T-helper 2 cell treated with Interferon-gamma antibody and Interleukin-4, amounts not matched to agents 5 μg/mL and 100 μg/mL, for 36 hours (primary cell): Measurements from ENCODE around the gene DPAGT1.

Source experiments
- DNase-seq: peaks from one replicate; pipeline ENCODE4 v3.0.0; 2021; ENCODE audit warnings: low spot score
- H3K27ac Mint-ChIP-seq: one replicate; pipeline ENCODE4 v1.8.0; 2021; ENCODE audit warnings: mild to moderate bottlenecking, mixed read lengths
- H3K27me3 Mint-ChIP-seq: one replicate; pipeline ENCODE4 v1.8.0; 2021; ENCODE audit warnings: low read depth, mixed read lengths
- H3K36me3 Mint-ChIP-seq: one replicate; pipeline ENCODE4 v1.8.0; 2021; ENCODE audit warnings: low read depth, mixed read lengths
- H3K4me1 Mint-ChIP-seq: one replicate; pipeline ENCODE4 v1.8.0; 2021; ENCODE audit warnings: low read depth, mixed read lengths
- H3K4me3 Mint-ChIP-seq: one replicate; pipeline ENCODE4 v1.8.0; 2022; ENCODE audit warnings: mild to moderate bottlenecking, moderate library complexity, mixed read lengths
- H3K9me3 Mint-ChIP-seq: one replicate; pipeline ENCODE4 v1.8.0; 2021; ENCODE audit warnings: mixed read lengths

The DPAGT1 gene

GRCh38 chr11:119093942-119094815, 7.5 kb downstream of the DPAGT1 start:
- Mint-ChIP-seq H3K9me3 (no peaks in the 10 kb centered on the region), H3K4me1 (peaks cover 37% of the 10 kb centered on the region), H3K4me3 (peak overlapping the region; percentile 93), H3K27me3 (peaks cover 3% of the 10 kb centered on the region), H3K27ac (peak overlapping the region; percentile 94), H3K36me3 (peaks cover 64% of the 10 kb centered on the region)
- peak; percentile 46 for DNase-seq

GRCh38 chr11:119092880-119093842, 8.5 kb downstream of the DPAGT1 start:
- Mint-ChIP-seq H3K36me3 (peaks cover 55% of the 10 kb centered on the region), H3K9me3 (no peaks in the 10 kb centered on the region), H3K4me3 (peak overlapping the region; percentile 93), H3K27ac (peak overlapping the region; percentile 89), H3K27me3 (peaks cover 3% of the 10 kb centered on the region), H3K4me1 (peaks cover 37% of the 10 kb centered on the region)
- no peak for DNase-seq

- peaks cover 46% of the 10 kb centered on the region for H3K36me3 Mint-ChIP-seq
- H3K27ac Mint-ChIP-seq: peak overlapping the region; percentile 64
- peak overlapping the region; percentile 93 for H3K4me3 Mint-ChIP-seq
- peaks cover 47% of the 10 kb centered on the region for H3K4me1 Mint-ChIP-seq
- DNase-seq: no peak
- peaks cover 3% of the 10 kb centered on the region for H3K27me3 Mint-ChIP-seq
- H3K9me3 Mint-ChIP-seq: no peaks in the 10 kb centered on the region
Observed at GRCh38 chr11:119091966-119092879, 9.4 kb downstream of the DPAGT1 start.

- Mint-ChIP-seq H3K4me1 (peaks cover 49% of the 10 kb centered on the region), H3K27me3 (peaks cover 3% of the 10 kb centered on the region), H3K36me3 (peaks cover 39% of the 10 kb centered on the region), H3K9me3 (no peaks in the 10 kb centered on the region), H3K27ac (no peak overlapping the region), H3K4me3 (no peak overlapping the region)
- no peak for DNase-seq
Observed at GRCh38 chr11:119091178-119091577, 10.5 kb downstream of the DPAGT1 start.

- Mint-ChIP-seq H3K27ac (peak overlapping the region; percentile 6), H3K9me3 (no peaks in the 10 kb centered on the region), H3K4me3 (no peak overlapping the region), H3K36me3 (peaks cover 30% of the 10 kb centered on the region), H3K27me3 (no peaks in the 10 kb centered on the region), H3K4me1 (peaks cover 49% of the 10 kb centered on the region)
- no peak for DNase-seq
Observed at GRCh38 chr11:119089319-119089718, 12.3 kb downstream of the DPAGT1 start.

GRCh38 chr11:119088406-119088805, 13.2 kb downstream of the DPAGT1 start:
- Mint-ChIP-seq H3K27me3 (no peaks in the 10 kb centered on the region), H3K4me3 (no peak overlapping the region), H3K9me3 (no peaks in the 10 kb centered on the region), H3K4me1 (peaks cover 43% of the 10 kb centered on the region), H3K36me3 (peaks cover 21% of the 10 kb centered on the region), H3K27ac (no peak overlapping the region)
- no peak for DNase-seq

- H3K36me3 Mint-ChIP-seq: peaks cover 16% of the 10 kb centered on the region
Observed at GRCh38 chr11:119087747-119088241, 13.9 kb downstream of the DPAGT1 start.

GRCh38 chr11:119087123-119087522, 14.5 kb downstream of the DPAGT1 start:
- H3K36me3 Mint-ChIP-seq: peaks cover 14% of the 10 kb centered on the region
- peaks cover 33% of the 10 kb centered on the region for H3K4me1 Mint-ChIP-seq
- H3K27ac Mint-ChIP-seq: peak overlapping the region; percentile 55
- no peak for DNase-seq
- H3K27me3 Mint-ChIP-seq: no peaks in the 10 kb centered on the region
- peak overlapping the region; percentile 57 for H3K4me3 Mint-ChIP-seq
- no peaks in the 10 kb centered on the region for H3K9me3 Mint-ChIP-seq

More at GRCh38 chr11:119087747-119088241, 13.9 kb downstream of the DPAGT1 start:
- no peaks in the 10 kb centered on the region for H3K27me3 Mint-ChIP-seq
- H3K9me3 Mint-ChIP-seq: no peaks in the 10 kb centered on the region
- no peak for DNase-seq
- peak overlapping the region; percentile 57 for H3K4me3 Mint-ChIP-seq
- H3K27ac Mint-ChIP-seq: peak overlapping the region; percentile 62
- peaks cover 40% of the 10 kb centered on the region for H3K4me1 Mint-ChIP-seq

GRCh38 chr11:119085437-119085847, 16.2 kb downstream of the DPAGT1 start:
- Mint-ChIP-seq H3K4me3 (peak overlapping the region; percentile 98), H3K27me3 (no peaks in the 10 kb centered on the region), H3K9me3 (no peaks in the 10 kb centered on the region), H3K36me3 (peaks cover 23% of the 10 kb centered on the region), H3K27ac (peak overlapping the region; percentile 86), H3K4me1 (peaks cover 31% of the 10 kb centered on the region)
- no peak for DNase-seq

GRCh38 chr11:119084663-119085436, 16.8 kb downstream of the DPAGT1 start, which contains the start of gene HMBS:
HMBS (plus strand) TSS chr11:119084881; CDS start chr11:119085034, 153 bp downstream.
- peak within 1 kb of the TSS; percentile 86 for H3K27ac Mint-ChIP-seq

GRCh38 chr11:119081682-119082260, 19.9 kb downstream of the DPAGT1 start:
- Mint-ChIP-seq H3K4me1 (peaks cover 9% of the 10 kb centered on the region), H3K27ac (no peak overlapping the region), H3K4me3 (no peak overlapping the region), H3K36me3 (peaks cover 46% of the 10 kb centered on the region), H3K27me3 (no peaks in the 10 kb centered on the region), H3K9me3 (no peaks in the 10 kb centered on the region)
- no peak for DNase-seq

More at GRCh38 chr11:119084663-119085436, 16.8 kb downstream of the DPAGT1 start, which contains the start of gene HMBS:
- Mint-ChIP-seq H3K27me3 (no peaks in the 10 kb centered on the region), H3K4me1 (peaks cover 29% of the 10 kb centered on the region), H3K4me3 (peak within 1 kb of the TSS; percentile 98), H3K9me3 (no peaks in the 10 kb centered on the region), H3K36me3 (peaks cover 24% of the 10 kb centered on the region)
- DNase-seq: peak; percentile 95
